HEK293 (cell line): Measurements from ENCODE around the gene FZR1.
A peak's percentile ranks its signal among the peaks of the same experiment; 100 is the strongest.

Experiments
- BCL11A ChIP-seq: fragments of 450-650 bp; formaldehyde crosslinking; IDR thresholded peaks from 2 replicates; pipeline ENCODE4 v1.5.1; 2016; ENCODE audit warnings: low read depth, missing biosample characterization, missing genetic modification characterization
- GLIS1 ChIP-seq: fragments of 450-650 bp; formaldehyde crosslinking; IDR thresholded peaks from 2 replicates; pipeline ENCODE4 v1.5.1; 2016; ENCODE audit warnings: missing biosample characterization, missing genetic modification characterization
- HOXA7 ChIP-seq: sonication (generic); formaldehyde crosslinking; IDR thresholded peaks from 2 replicates; pipeline ENCODE4 v1.8.1; 2022; ENCODE audit warnings: missing genetic modification reagents, borderline replicate concordance
- HOXC10 ChIP-seq: sonication (generic); formaldehyde crosslinking; IDR thresholded peaks from 2 replicates; pipeline ENCODE4 v1.8.1; 2023; ENCODE audit warnings: mild to moderate bottlenecking, missing genetic modification reagents
- HOXD13 ChIP-seq: sonication (generic); formaldehyde crosslinking; IDR thresholded peaks from 2 replicates; pipeline ENCODE4 v1.8.0; 2022; ENCODE audit warnings: missing genetic modification reagents, borderline replicate concordance
- KLF8 ChIP-seq: fragments of 450-650 bp; formaldehyde crosslinking; IDR thresholded peaks from 2 replicates; pipeline ENCODE4 v1.5.1; 2016; ENCODE audit warnings: missing biosample characterization, missing genetic modification characterization
- PRDM6 ChIP-seq: fragments of 450-650 bp; formaldehyde crosslinking; IDR thresholded peaks from 2 replicates; pipeline ENCODE4 v1.5.1; 2017; ENCODE audit warnings: missing biosample characterization, missing genetic modification characterization
- REST ChIP-seq: fragments of 450-650 bp; formaldehyde crosslinking; IDR thresholded peaks from 2 replicates; pipeline ENCODE4 v1.5.1; 2016; ENCODE audit warnings: missing biosample characterization, missing genetic modification characterization
- SALL2 ChIP-seq: fragments of 450-650 bp; formaldehyde crosslinking; IDR thresholded peaks from 2 replicates; pipeline ENCODE4 v1.5.0; 2017; ENCODE audit warnings: missing biosample characterization, mild to moderate bottlenecking, missing genetic modification characterization, borderline replicate concordance
- SP3 ChIP-seq: fragments of 450-650 bp; formaldehyde crosslinking; IDR thresholded peaks from 2 replicates; pipeline ENCODE4 v1.5.1; 2016; ENCODE audit warnings: missing biosample characterization, missing genetic modification characterization
- ZBTB21 ChIP-seq: fragments of 450-650 bp; formaldehyde crosslinking; IDR thresholded peaks from 2 replicates; pipeline ENCODE4 v1.5.1; 2017; ENCODE audit warnings: missing biosample characterization, missing genetic modification characterization
- ZBTB6 ChIP-seq: fragments of 450-650 bp; formaldehyde crosslinking; IDR thresholded peaks from 2 replicates; pipeline ENCODE4 v1.5.1; 2017; ENCODE audit warnings: missing biosample characterization, missing genetic modification characterization
- ZBTB8A ChIP-seq: fragments of 450-650 bp; formaldehyde crosslinking; IDR thresholded peaks from 2 replicates; pipeline ENCODE4 v1.5.1; 2016; ENCODE audit warnings: missing biosample characterization, missing genetic modification characterization
- ZNF140 ChIP-seq: fragments of 450-650 bp; formaldehyde crosslinking; IDR thresholded peaks from 2 replicates; pipeline ENCODE4 v1.5.1; 2016; ENCODE audit warnings: missing biosample characterization, missing genetic modification characterization
- ZNF175 ChIP-seq: fragments of 450-650 bp; formaldehyde crosslinking; IDR thresholded peaks from 2 replicates; pipeline ENCODE4 v1.5.1; 2016; ENCODE audit warnings: missing biosample characterization, missing genetic modification characterization
- ZNF184 ChIP-seq: fragments of 450-650 bp; IDR thresholded peaks from 2 replicates; pipeline ENCODE4 v1.5.1; 2018; ENCODE audit warnings: missing biosample characterization, mild to moderate bottlenecking, missing genetic modification characterization
- ZNF223 ChIP-seq: fragments of 450-650 bp; formaldehyde crosslinking; IDR thresholded peaks from 2 replicates; pipeline ENCODE4 v1.5.1; 2016; ENCODE audit warnings: missing biosample characterization, missing genetic modification characterization
- ZNF311 ChIP-seq: fragments of 450-650 bp; formaldehyde crosslinking; IDR thresholded peaks from 2 replicates; pipeline ENCODE4 v1.5.1; 2017; ENCODE audit warnings: missing biosample characterization, missing genetic modification characterization, borderline replicate concordance
- ZNF335 ChIP-seq: fragments of 450-650 bp; formaldehyde crosslinking; conservative IDR thresholded peaks from 2 replicates; pipeline ENCODE4 v1.5.1; 2016; ENCODE audit warnings: missing biosample characterization, missing genetic modification characterization
- ZNF350 ChIP-seq: fragments of 450-650 bp; formaldehyde crosslinking; IDR thresholded peaks from 2 replicates; pipeline ENCODE4 v1.5.0; 2017; ENCODE audit warnings: missing biosample characterization, mild to moderate bottlenecking, missing genetic modification characterization
- ZNF354C ChIP-seq: fragments of 450-650 bp; formaldehyde crosslinking; IDR thresholded peaks from 2 replicates; pipeline ENCODE4 v1.5.1; 2016; ENCODE audit warnings: missing biosample characterization, missing genetic modification characterization, low read depth, borderline replicate concordance
- ZNF426 ChIP-seq: fragments of 450-650 bp; formaldehyde crosslinking; IDR thresholded peaks from 2 replicates; pipeline ENCODE4 v1.5.1; 2017; ENCODE audit warnings: missing biosample characterization, missing genetic modification characterization, mild to moderate bottlenecking, inconsistent platforms, moderate library complexity
- ZNF521 ChIP-seq: fragments of 450-650 bp; formaldehyde crosslinking; IDR thresholded peaks from 2 replicates; pipeline ENCODE4 v1.5.1; 2017; ENCODE audit warnings: missing biosample characterization, mild to moderate bottlenecking, missing genetic modification characterization
- ZNF549 ChIP-seq: fragments of 450-650 bp; IDR thresholded peaks from 2 replicates; pipeline ENCODE4 v1.5.1; 2018; ENCODE audit warnings: missing biosample characterization, missing genetic modification characterization, mild to moderate bottlenecking, inconsistent platforms, moderate library complexity
- ZNF624 ChIP-seq: fragments of 450-650 bp; formaldehyde crosslinking; IDR thresholded peaks from 2 replicates; pipeline ENCODE4 v1.5.1; 2017; ENCODE audit warnings: missing biosample characterization, missing genetic modification characterization
- ZNF639 ChIP-seq: fragments of 450-650 bp; formaldehyde crosslinking; IDR thresholded peaks from 2 replicates; pipeline ENCODE4 v1.5.1; 2016; ENCODE audit warnings: missing biosample characterization, missing genetic modification characterization
- ZNF701 ChIP-seq: fragments of 450-650 bp; formaldehyde crosslinking; IDR thresholded peaks from 2 replicates; pipeline ENCODE4 v1.5.1; 2016; ENCODE audit warnings: missing biosample characterization, missing genetic modification characterization
- ZNF785 ChIP-seq: fragments of 450-650 bp; formaldehyde crosslinking; IDR thresholded peaks from 2 replicates; pipeline ENCODE4 v1.5.1; 2016; ENCODE audit warnings: missing biosample characterization, missing genetic modification characterization
- ZNF791 ChIP-seq: fragments of 450-650 bp; formaldehyde crosslinking; IDR thresholded peaks from 2 replicates; pipeline ENCODE4 v1.5.1; 2016; ENCODE audit warnings: missing biosample characterization, missing genetic modification characterization
- ZNF792 ChIP-seq: fragments of 450-650 bp; formaldehyde crosslinking; IDR thresholded peaks from 2 replicates; pipeline ENCODE4 v1.5.1; 2016; ENCODE audit warnings: missing biosample characterization, missing genetic modification characterization
- ZNF830 ChIP-seq: fragments of 450-650 bp; IDR thresholded peaks from 2 replicates; pipeline ENCODE4 v1.5.0; 2018; ENCODE audit warnings: missing biosample characterization, missing genetic modification characterization, low read depth, mild to moderate bottlenecking, moderate library complexity
- TF ChIP-seq, protein P1 (sequence below): fragments of 450-650 bp; formaldehyde crosslinking; IDR thresholded peaks from 2 replicates; pipeline ENCODE4 v1.5.1; 2017; ENCODE audit warnings: missing biosample characterization, missing genetic modification characterization

FZR1 gene

DNA sequence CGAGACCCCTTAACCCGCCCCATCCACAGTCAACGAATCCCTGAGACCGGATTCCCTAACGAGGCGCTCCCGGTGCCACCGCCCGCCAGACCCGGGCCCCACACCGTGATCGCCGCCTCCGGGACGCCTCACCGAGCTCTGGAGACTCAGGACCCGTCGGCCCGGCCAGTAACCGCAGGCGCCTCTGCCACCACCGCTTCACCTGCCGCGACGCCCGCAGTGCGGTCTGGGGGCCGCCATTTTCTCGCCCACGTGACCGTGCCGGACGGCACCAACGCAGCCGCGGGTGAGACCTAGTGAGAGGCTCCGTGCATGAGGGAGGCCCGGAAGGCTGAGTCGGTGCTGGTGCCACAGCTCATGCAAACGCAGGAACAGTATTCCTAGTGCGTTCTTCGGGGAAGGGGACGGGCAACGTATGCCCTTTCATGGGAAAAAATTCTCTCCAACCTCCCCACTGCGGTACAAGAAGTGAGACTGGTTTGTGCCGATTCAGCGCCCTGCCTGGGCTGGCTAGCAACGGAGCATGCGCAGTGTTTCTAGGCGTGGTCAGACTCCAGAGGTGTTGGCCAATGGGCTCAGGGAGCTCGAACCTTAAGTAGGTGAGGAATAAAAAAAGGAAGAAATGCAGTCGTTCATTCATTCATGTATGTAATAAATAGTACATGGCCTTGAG lies 5.5 kb upstream of the FZR1 start, which contains the start of gene DOHH (continued):
- TF ChIP-seq, protein P1, sequence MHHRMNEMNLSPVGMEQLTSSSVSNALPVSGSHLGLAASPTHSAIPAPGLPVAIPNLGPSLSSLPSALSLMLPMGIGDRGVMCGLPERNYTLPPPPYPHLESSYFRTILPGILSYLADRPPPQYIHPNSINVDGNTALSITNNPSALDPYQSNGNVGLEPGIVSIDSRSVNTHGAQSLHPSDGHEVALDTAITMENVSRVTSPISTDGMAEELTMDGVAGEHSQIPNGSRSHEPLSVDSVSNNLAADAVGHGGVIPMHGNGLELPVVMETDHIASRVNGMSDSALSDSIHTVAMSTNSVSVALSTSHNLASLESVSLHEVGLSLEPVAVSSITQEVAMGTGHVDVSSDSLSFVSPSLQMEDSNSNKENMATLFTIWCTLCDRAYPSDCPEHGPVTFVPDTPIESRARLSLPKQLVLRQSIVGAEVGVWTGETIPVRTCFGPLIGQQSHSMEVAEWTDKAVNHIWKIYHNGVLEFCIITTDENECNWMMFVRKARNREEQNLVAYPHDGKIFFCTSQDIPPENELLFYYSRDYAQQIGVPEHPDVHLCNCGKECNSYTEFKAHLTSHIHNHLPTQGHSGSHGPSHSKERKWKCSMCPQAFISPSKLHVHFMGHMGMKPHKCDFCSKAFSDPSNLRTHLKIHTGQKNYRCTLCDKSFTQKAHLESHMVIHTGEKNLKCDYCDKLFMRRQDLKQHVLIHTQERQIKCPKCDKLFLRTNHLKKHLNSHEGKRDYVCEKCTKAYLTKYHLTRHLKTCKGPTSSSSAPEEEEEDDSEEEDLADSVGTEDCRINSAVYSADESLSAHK (tag by site-specific recombination): peak; percentile 44
- TF ChIP-seq PRDM6 (no peak), REST (tag by site-specific recombination) (peak; percentile 37; the same call in 1 of the 2 replicates), SP3 (tag by site-specific recombination) (peak; percentile 76), ZNF830 (tag by site-specific recombination) (no peak), ZNF624 (tag by site-specific recombination) (no peak), ZNF311 (tag by site-specific recombination) (no peak), ZNF701 (tag by site-specific recombination) (no peak), ZNF223 (tag by site-specific recombination) (no peak), KLF8 (tag by site-specific recombination) (peak; percentile 96), ZNF350 (tag by site-specific recombination) (no peak), ZNF639 (tag by site-specific recombination) (peak; percentile 87), ZBTB21 (tag by site-specific recombination) (no peak), ZBTB6 (tag by site-specific recombination) (no peak), ZNF184 (no peak), HOXC10 (no peak), ZNF354C (tag by site-specific recombination) (no peak), ZNF549 (tag by site-specific recombination) (no peak), ZNF785 (tag by site-specific recombination) (no peak), ZNF791 (tag by site-specific recombination) (no peak; the same call in 1 of the 2 replicates), ZNF175 (tag by site-specific recombination) (no peak), SALL2 (no peak), ZNF792 (tag by site-specific recombination) (no peak), HOXD13 (CRISPR knock-in tag) (no peak), BCL11A (tag by site-specific recombination) (no peak), ZNF521 (tag by site-specific recombination) (no peak), HOXA7 (no peak), ZNF335 (tag by site-specific recombination) (peak; percentile 84), GLIS1 (tag by site-specific recombination) (no peak; the same call in 1 of the 2 replicates), ZNF140 (no peak), ZBTB8A (tag by site-specific recombination) (peak; percentile 67), ZNF426 (no peak)
